NB4 (cell line): ENCODE results near the gene TMED4.

Experiments used
- DNase-seq: peaks from one replicate; pipeline ENCODE4 v3.0.0; 2010; ENCODE audit warnings: low read depth
- H3K4me3 ChIP-seq: one replicate; pipeline ENCODE4 v1.5.1; 2011; ENCODE audit warnings: mild to moderate bottlenecking, low read depth, low read length, moderate library complexity
- CTCF ChIP-seq: IDR thresholded peaks from one replicate; pipeline ENCODE4 v1.5.1; 2012; ENCODE audit warnings: low read depth, low read length
- MAX ChIP-seq: IDR thresholded peaks from 2 replicates; pipeline ENCODE4 v1.6.1; 2011; ENCODE audit warnings: low read depth, low read length
- MYC ChIP-seq: IDR thresholded peaks from 2 replicates; pipeline ENCODE4 v1.6.1; 2011; ENCODE audit warnings: low read depth, low read length
- POLR2A ChIP-seq: IDR thresholded peaks from 2 replicates; pipeline ENCODE4 v1.6.1; 2011; ENCODE audit warnings: mild to moderate bottlenecking; ENCODE audit not compliant: insufficient read length; ENCODE audit errors: extremely low read depth

TMED4 gene

GRCh38 chr7:44531421-44532380 is 50.3 kb downstream of the TMED4 start:
- DNase-seq: no peak
- TF ChIP-seq CTCF (no peak), POLR2A (no peak), MAX (no peak), MYC (no peak)
- no peak overlapping the region for H3K4me3 ChIP-seq

GRCh38 chr7:44530990-44531389 is 51.0 kb downstream of the TMED4 start:
- H3K4me3 ChIP-seq: no peak overlapping the region
- DNase-seq: no peak
- TF ChIP-seq CTCF (no peak), MAX (no peak), MYC (no peak), POLR2A (no peak)
